ENCODE results near the gene ANKHD1.
"Not testable (repeated sequence)": the region's sequence is repeated elsewhere in the genome, so short reads cannot be mapped to it uniquely, and the experiment has no call there.

The ANKHD1 gene

DNA sequence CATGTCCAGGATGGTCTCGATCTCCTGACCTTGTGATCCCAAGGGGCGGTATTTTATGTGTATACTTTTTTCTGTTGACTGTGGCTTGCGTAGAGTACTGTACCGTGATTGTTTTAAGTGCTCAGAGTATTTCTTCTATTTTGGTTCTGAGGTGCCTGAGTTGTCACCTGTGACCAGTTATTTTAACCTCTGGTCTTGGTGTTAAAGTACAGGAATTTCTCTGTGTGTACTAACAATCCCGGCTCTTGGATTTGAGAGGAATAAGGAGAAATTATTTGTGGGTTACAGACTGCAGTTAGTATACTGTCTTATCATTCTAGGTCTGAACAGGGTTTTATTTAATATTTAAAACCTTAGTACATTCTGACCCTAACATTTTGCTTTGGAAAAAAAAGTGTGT lies 2.0 kb downstream of the ANKHD1 start:
- Histone ChIP-seq H3K9me3 (ENCODE audit: control insufficient read depth, insufficient read depth, low read length) (no peaks in the 10 kb centered on the region), H3K36me3 (ENCODE audit: control insufficient read depth, insufficient read depth, low read length) (peaks cover 2% of the 10 kb centered on the region), H3K9ac (ENCODE audit: low read depth, low read length) (no peak overlapping the region), H3K27me3 (ENCODE audit: control insufficient read depth, insufficient read depth, low read length) (no peaks in the 10 kb centered on the region), H3K4me3 (ENCODE audit: low read depth, low read length) (peak overlapping the region; percentile 8), H3K4me1 (ENCODE audit: control insufficient read depth, insufficient read depth, low read length) (peaks cover 7% of the 10 kb centered on the region)

DNA sequence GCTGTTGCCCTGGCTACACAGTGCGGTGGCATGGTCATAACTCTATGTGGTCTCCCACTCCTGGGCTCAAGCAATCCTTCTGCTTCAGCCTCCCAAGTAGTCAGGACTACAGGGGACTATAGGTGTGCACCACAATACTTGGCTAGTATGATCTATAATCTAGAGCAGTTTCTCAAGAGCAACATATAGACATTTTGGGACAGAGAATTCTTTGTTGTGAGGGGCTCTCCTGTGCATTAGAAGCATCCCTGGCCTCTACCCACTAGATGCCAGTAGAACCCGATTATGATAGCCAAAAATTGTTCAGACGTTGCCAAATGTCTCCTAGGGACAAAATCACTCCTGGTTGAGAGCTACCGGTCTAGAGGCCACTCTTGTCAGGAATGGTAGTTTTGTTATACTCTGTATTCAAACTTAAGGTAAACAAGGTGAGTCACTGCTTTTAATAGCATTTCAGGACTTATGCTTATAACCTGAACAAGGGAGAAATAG lies 7.2 kb downstream of the ANKHD1 start:
- Histone ChIP-seq H3K4me3 (ENCODE audit: low read depth, low read length) (no peak overlapping the region), H3K27me3 (ENCODE audit: control insufficient read depth, insufficient read depth, low read length) (no peaks in the 10 kb centered on the region), H3K4me1 (ENCODE audit: control insufficient read depth, insufficient read depth, low read length) (peaks cover 9% of the 10 kb centered on the region), H3K36me3 (ENCODE audit: control insufficient read depth, insufficient read depth, low read length) (no peaks in the 10 kb centered on the region), H3K9me3 (ENCODE audit: control insufficient read depth, insufficient read depth, low read length) (no peaks in the 10 kb centered on the region), H3K9ac (ENCODE audit: low read depth, low read length) (no peak overlapping the region)

DNA sequence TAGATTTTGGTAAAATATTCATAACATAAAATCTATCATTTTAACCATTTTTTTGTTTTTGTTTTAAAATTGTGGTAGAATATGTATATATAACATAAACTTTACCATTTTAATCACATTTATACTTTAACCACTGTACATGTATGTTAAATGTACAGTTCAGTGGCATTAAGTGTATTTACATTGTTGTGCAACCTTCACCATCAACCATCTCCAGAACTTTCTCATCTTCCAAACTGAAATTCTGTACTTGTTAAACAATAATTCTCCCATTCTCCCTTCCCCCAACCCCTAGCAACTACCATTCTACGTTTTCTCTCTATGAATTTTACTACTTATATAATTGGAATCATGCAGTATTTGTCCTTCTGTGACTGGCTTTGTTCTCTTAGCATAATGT lies 11.6 kb downstream of the ANKHD1 start:
- no peak overlapping the region for H3K9ac ChIP-seq (ENCODE audit: low read depth, low read length)
- H3K4me1 ChIP-seq (ENCODE audit: control insufficient read depth, insufficient read depth, low read length) = peaks cover 3% of the 10 kb centered on the region
- H3K9me3 ChIP-seq (ENCODE audit: control insufficient read depth, insufficient read depth, low read length) = no peaks in the 10 kb centered on the region
- no peaks in the 10 kb centered on the region for H3K27me3 ChIP-seq (ENCODE audit: control insufficient read depth, insufficient read depth, low read length)
- H3K36me3 ChIP-seq (ENCODE audit: control insufficient read depth, insufficient read depth, low read length) = no peaks in the 10 kb centered on the region
- no peak overlapping the region for H3K4me3 ChIP-seq (ENCODE audit: low read depth, low read length)

DNA sequence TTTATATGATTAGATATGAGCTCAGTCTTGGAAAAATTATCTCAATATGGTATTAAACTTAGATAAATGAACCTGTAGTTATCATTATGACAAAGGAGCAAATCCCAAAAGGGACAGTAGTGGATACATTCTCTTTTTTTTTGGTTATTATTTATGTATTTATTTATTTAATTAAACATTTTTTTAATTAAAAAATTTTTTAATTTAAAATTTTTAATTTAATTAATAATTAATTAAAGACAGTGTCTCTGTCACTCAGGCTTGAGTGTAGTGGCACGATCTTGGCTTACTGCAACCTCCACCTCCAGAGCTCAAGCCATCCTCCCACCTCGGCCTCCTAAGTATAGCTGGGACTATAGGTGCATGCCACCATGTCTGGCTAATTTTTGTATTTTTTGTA lies 15.6 kb downstream of the ANKHD1 start:
- H3K9me3 ChIP-seq (ENCODE audit: control insufficient read depth, insufficient read depth, low read length) = no peaks in the 10 kb centered on the region
- no peaks in the 10 kb centered on the region for H3K4me1 ChIP-seq (ENCODE audit: control insufficient read depth, insufficient read depth, low read length)
- H3K27me3 ChIP-seq (ENCODE audit: control insufficient read depth, insufficient read depth, low read length) = no peaks in the 10 kb centered on the region
- H3K4me3 ChIP-seq (ENCODE audit: low read depth, low read length) = no peak overlapping the region
- H3K9ac ChIP-seq (ENCODE audit: low read depth, low read length) = no peak overlapping the region
- no peaks in the 10 kb centered on the region for H3K36me3 ChIP-seq (ENCODE audit: control insufficient read depth, insufficient read depth, low read length)

DNA sequence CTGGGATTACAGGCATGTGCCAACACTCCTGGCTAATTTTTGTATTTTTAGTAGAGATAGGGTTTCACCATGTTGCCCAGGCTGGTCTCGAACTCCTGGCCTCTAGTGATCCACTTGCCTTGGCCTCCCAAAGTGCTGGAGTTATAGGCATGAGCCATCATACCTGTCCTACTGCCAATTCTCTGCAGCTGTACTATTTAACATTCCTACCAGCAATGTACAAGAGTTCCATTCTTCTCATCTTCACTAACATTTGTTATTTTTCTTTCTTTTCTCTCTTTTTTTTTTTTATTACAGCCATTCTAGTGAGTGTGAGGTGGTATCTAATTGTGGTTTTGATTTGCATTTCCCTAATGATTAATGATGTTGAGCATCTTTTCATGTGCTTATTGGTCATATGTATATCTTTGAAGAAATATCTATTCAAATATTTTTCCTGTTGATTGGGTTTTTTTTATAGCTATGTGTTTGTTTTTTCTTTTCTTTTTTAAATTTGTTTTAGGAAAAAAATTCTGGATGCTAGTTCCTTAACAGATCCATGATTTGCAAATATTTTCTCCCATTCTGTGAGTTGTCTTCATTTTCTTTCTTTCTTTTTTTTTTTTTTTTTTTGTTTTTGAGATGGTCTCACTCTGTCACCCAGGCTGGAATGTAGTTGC lies 17.4 kb downstream of the ANKHD1 start:
- Histone ChIP-seq H3K9me3 (ENCODE audit: control insufficient read depth, insufficient read depth, low read length) (no peaks in the 10 kb centered on the region), H3K4me3 (ENCODE audit: low read depth, low read length) (no peak overlapping the region), H3K9ac (ENCODE audit: low read depth, low read length) (no peak overlapping the region), H3K36me3 (ENCODE audit: control insufficient read depth, insufficient read depth, low read length) (no peaks in the 10 kb centered on the region), H3K4me1 (ENCODE audit: control insufficient read depth, insufficient read depth, low read length) (no peaks in the 10 kb centered on the region), H3K27me3 (ENCODE audit: control insufficient read depth, insufficient read depth, low read length) (no peaks in the 10 kb centered on the region)

DNA sequence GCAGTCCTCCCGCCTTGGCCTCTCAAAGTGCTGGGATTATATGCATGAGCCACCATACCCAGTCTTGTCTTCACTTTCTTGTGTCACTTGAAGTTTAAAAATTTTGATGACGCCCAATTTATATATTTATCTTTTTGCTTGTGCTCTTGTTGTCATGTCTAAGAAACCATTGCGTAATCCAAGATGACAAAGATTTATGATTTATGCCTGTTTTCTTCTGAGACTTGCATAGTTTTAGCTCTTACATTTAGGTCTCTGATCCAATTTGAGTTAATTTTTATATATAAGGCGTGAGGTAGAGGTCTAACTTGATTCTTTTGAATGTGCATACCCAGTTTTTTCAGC lies 18.6 kb downstream of the ANKHD1 start:
- no peaks in the 10 kb centered on the region for H3K27me3 ChIP-seq (ENCODE audit: control insufficient read depth, insufficient read depth, low read length)
- no peak overlapping the region for H3K4me3 ChIP-seq (ENCODE audit: low read depth, low read length)
- H3K4me1 ChIP-seq (ENCODE audit: control insufficient read depth, insufficient read depth, low read length) = no peaks in the 10 kb centered on the region
- no peak overlapping the region for H3K9ac ChIP-seq (ENCODE audit: low read depth, low read length)
- no peaks in the 10 kb centered on the region for H3K36me3 ChIP-seq (ENCODE audit: control insufficient read depth, insufficient read depth, low read length)
- no peaks in the 10 kb centered on the region for H3K9me3 ChIP-seq (ENCODE audit: control insufficient read depth, insufficient read depth, low read length)

DNA sequence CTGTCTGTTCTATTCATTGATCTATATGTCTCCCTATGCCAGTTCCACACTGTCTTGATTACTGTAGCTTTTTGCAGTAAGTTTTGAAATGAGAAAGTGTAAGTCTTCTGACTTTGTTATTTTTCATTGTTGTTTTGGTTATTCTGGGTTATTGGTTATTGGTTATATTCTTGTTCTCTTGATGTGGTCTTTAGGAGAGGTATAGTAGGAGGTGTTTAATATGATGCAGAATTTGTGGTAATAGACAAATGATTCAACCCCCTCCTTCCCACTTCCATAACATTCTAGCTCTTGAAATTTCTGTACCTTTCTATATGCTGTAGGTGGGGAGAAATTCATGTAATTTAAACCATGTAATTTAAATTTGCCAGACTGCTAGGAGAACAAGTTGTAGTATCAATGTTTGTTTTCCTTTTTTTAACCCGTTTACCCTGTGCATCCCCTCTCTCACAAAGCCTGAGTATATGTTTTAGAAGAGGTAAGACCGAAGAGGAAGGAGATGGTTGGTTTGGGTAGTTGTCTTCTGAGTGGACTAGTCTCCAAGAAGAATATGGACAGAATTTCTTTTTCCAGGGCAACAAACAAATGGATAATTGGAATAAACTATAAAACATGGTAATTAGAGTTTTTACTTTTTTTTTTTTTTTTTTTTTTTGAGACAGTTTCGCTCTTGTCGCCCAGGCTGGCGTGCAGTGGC lies 19.2 kb downstream of the ANKHD1 start:
- H3K4me1 ChIP-seq (ENCODE audit: control insufficient read depth, insufficient read depth, low read length) = no peaks in the 10 kb centered on the region
- no peaks in the 10 kb centered on the region for H3K27me3 ChIP-seq (ENCODE audit: control insufficient read depth, insufficient read depth, low read length)
- H3K36me3 ChIP-seq (ENCODE audit: control insufficient read depth, insufficient read depth, low read length) = no peaks in the 10 kb centered on the region
- H3K9me3 ChIP-seq (ENCODE audit: control insufficient read depth, insufficient read depth, low read length) = no peaks in the 10 kb centered on the region
- H3K4me3 ChIP-seq (ENCODE audit: low read depth, low read length) = no peak overlapping the region
- no peak overlapping the region for H3K9ac ChIP-seq (ENCODE audit: low read depth, low read length)

DNA sequence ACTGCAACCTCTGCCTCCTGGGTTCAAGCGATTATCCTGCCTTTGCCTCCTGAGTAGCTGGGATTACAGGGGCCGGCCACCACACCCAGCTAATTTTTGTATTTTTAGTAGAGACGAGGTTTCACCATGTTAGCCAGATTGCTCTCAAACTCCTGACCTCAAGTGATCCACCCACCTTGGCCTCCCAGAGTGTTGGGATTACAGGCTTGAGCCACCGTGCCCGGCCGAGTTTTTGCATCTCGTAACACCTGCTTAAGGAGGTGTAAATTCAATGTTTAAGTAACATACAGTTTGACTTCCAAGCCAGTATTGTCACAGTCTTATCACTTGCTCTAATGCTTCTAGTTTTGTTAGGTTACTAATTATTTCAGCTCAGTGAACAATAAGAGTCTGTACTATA lies 19.7 kb downstream of the ANKHD1 start:
- H3K4me3 ChIP-seq (ENCODE audit: low read depth, low read length); H3K36me3 ChIP-seq (ENCODE audit: control insufficient read depth, insufficient read depth, low read length): not testable (repeated sequence)

DNA sequence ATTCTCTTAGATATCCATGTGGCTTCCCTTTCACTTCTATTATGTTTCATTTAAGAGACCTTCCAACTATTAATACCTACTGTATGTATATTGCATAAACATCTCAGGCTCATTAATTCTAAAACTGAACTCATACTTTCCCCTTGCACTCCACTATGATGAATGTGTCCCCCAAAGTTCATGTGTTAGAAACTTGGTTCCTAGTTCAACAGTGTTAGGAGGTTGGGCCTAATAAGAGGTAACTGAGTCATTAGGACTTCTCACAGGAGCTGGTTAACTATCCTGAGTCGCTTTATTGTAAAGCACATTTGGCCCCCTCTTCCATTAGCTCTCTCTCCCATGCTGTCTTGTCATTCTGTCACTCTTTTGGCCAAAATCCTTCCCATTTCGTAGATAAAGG lies 22.0 kb downstream of the ANKHD1 start:
- Histone ChIP-seq H3K9me3 (ENCODE audit: control insufficient read depth, insufficient read depth, low read length) (no peaks in the 10 kb centered on the region), H3K9ac (ENCODE audit: low read depth, low read length) (no peak overlapping the region), H3K4me3 (ENCODE audit: low read depth, low read length) (no peak overlapping the region), H3K27me3 (ENCODE audit: control insufficient read depth, insufficient read depth, low read length) (no peaks in the 10 kb centered on the region), H3K4me1 (ENCODE audit: control insufficient read depth, insufficient read depth, low read length) (no peaks in the 10 kb centered on the region), H3K36me3 (ENCODE audit: control insufficient read depth, insufficient read depth, low read length) (no peaks in the 10 kb centered on the region)

More for the DNA sequence above, 19.7 kb downstream of the ANKHD1 start:
- H3K27me3 ChIP-seq (ENCODE audit: control insufficient read depth, insufficient read depth, low read length); H3K4me1 ChIP-seq (ENCODE audit: control insufficient read depth, insufficient read depth, low read length); H3K9ac ChIP-seq (ENCODE audit: low read depth, low read length); H3K9me3 ChIP-seq (ENCODE audit: control insufficient read depth, insufficient read depth, low read length): not testable (repeated sequence)

DNA sequence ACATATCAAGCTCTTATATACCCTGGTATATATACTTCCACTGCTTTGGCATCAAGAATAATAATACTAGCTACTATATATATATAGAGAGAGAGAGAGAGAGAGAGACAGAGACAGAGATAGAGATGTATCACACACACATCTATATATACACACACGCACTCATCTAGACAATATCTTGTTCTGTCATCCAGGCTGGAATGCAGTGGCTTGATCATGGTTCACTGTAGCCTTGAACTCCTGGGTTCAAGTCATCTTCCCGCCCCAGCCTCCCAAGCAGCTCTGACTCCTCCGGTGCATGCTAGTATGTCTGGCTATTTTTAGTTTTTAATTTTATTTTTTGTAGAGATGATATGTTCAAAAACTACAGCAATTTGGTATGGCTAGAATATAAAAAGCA lies 22.5 kb downstream of the ANKHD1 start:
- no peak overlapping the region for H3K9ac ChIP-seq (ENCODE audit: low read depth, low read length)
- H3K4me1 ChIP-seq (ENCODE audit: control insufficient read depth, insufficient read depth, low read length) = no peaks in the 10 kb centered on the region
- H3K36me3 ChIP-seq (ENCODE audit: control insufficient read depth, insufficient read depth, low read length) = no peaks in the 10 kb centered on the region
- H3K27me3 ChIP-seq (ENCODE audit: control insufficient read depth, insufficient read depth, low read length) = no peaks in the 10 kb centered on the region
- no peaks in the 10 kb centered on the region for H3K9me3 ChIP-seq (ENCODE audit: control insufficient read depth, insufficient read depth, low read length)
- no peak overlapping the region for H3K4me3 ChIP-seq (ENCODE audit: low read depth, low read length)

DNA sequence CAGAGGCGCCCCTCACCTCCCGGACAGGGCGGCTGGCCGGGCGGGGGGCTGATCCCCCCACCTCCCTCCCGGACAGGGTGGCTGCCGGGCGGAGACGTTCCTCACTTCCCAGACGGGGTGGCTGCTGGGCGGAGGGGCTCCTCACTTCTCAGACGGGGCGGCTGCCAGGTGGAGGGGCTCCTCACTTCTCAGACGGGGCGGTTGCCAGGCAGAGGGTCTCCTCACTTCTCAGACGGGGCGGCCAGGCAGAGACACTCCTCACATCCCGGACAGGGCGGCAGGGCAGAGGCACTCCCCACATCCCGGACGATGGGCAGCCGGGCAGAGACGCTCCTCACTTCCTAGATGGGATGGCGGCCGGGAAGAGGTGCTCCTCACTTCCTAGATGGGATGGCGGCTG lies 26.1 kb downstream of the ANKHD1 start:
- not testable (repeated sequence) for H3K27me3 ChIP-seq (ENCODE audit: control insufficient read depth, insufficient read depth, low read length); H3K9me3 ChIP-seq (ENCODE audit: control insufficient read depth, insufficient read depth, low read length); H3K36me3 ChIP-seq (ENCODE audit: control insufficient read depth, insufficient read depth, low read length); H3K9ac ChIP-seq (ENCODE audit: low read depth, low read length); H3K4me3 ChIP-seq (ENCODE audit: low read depth, low read length); H3K4me1 ChIP-seq (ENCODE audit: control insufficient read depth, insufficient read depth, low read length)

DNA sequence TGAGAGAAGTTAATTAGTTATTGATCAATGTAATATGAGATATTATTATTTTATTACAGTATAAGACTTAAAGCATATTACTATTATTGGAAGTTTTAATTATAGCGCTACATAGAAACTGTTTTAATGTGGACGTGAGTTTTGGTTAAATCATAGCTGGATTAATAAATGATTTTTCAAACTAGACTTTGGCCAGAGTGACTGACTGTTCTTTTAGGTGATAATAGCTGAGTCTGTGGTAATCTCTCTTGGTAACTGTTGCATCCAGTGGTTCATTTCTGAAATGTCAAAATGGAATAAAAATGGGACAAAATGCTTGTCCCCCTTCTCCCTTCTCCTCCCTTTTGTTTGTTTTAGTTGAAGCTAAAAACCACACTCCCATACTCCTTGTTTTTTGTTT lies 28.1 kb downstream of the ANKHD1 start:
- no peak overlapping the region for H3K9ac ChIP-seq (ENCODE audit: low read depth, low read length)
- H3K4me3 ChIP-seq (ENCODE audit: low read depth, low read length) = no peak overlapping the region
- no peaks in the 10 kb centered on the region for H3K36me3 ChIP-seq (ENCODE audit: control insufficient read depth, insufficient read depth, low read length)
- no peaks in the 10 kb centered on the region for H3K4me1 ChIP-seq (ENCODE audit: control insufficient read depth, insufficient read depth, low read length)
- H3K27me3 ChIP-seq (ENCODE audit: control insufficient read depth, insufficient read depth, low read length) = no peaks in the 10 kb centered on the region
- no peaks in the 10 kb centered on the region for H3K9me3 ChIP-seq (ENCODE audit: control insufficient read depth, insufficient read depth, low read length)

All from iPS-15b (cell line).